MM.1S (cell line): ENCODE measurements around the gene APOB.

Experiments used
- DNase-seq: peaks from one replicate; pipeline ENCODE4 v3.0.0-alpha.2; 2015
- H2AFZ ChIP-seq: fragments of 300-600 bp; sonication (generic); 2 replicates; pipeline ENCODE4 v1.6.0; 2016; ENCODE audit warnings: antibody characterized with exemption, low read length
- H3F3A ChIP-seq: fragments of 300-600 bp; sonication (generic); 2 replicates; pipeline ENCODE4 v1.6.1; 2016; ENCODE audit warnings: mild to moderate bottlenecking, antibody characterized with exemption, low read length, moderate library complexity, mixed read lengths; ENCODE audit not compliant: insufficient read depth
- H3K27ac ChIP-seq: fragments of 300-600 bp; sonication (generic); 2 replicates; pipeline ENCODE4 v1.5.1; 2016; ENCODE audit warnings: mild to moderate bottlenecking, low read length
- H3K27me3 ChIP-seq: fragments of 300-600 bp; sonication (generic); replicated peaks from 2 replicates; pipeline ENCODE4 v1.6.0; 2016; ENCODE audit warnings: low read length; ENCODE audit not compliant: insufficient read depth
- H3K36me3 ChIP-seq: fragments of 300-600 bp; sonication (generic); replicated peaks from 2 replicates; pipeline ENCODE4 v1.6.1; 2016; ENCODE audit warnings: mild to moderate bottlenecking, low read length, mixed read lengths; ENCODE audit not compliant: insufficient read depth
- H3K4me1 ChIP-seq: fragments of 300-600 bp; sonication (generic); 2 replicates; pipeline ENCODE4 v1.6.1; 2016; ENCODE audit warnings: low read length, mixed read lengths
- H3K4me2 ChIP-seq: fragments of 300-600 bp; sonication (generic); 2 replicates; pipeline ENCODE4 v1.6.0; 2016; ENCODE audit warnings: low read depth, low read length
- H3K4me3 ChIP-seq: fragments of 300-600 bp; sonication (generic); 2 replicates; pipeline ENCODE4 v1.5.1; 2016; ENCODE audit warnings: low read length, mixed read lengths
- H3K79me2 ChIP-seq: fragments of 300-600 bp; sonication (generic); 2 replicates; pipeline ENCODE4 v1.6.1; 2016; ENCODE audit warnings: mixed run types, low read length, mixed read lengths
- H3K9ac ChIP-seq: fragments of 300-600 bp; sonication (generic); 2 replicates; pipeline ENCODE4 v1.6.1; 2016; ENCODE audit warnings: low read length, mixed read lengths
- H3K9me2 ChIP-seq: fragments of 300-600 bp; sonication (generic); replicated peaks from 2 replicates; pipeline ENCODE4 v1.6.1; 2016; ENCODE audit warnings: mild to moderate bottlenecking, low read length, mixed read lengths; ENCODE audit not compliant: insufficient read depth
- H3K9me3 ChIP-seq: fragments of 300-600 bp; sonication (generic); replicated peaks from 2 replicates; pipeline ENCODE4 v1.6.1; 2016; ENCODE audit warnings: mild to moderate bottlenecking, low read length, mixed read lengths; ENCODE audit not compliant: insufficient read depth
- H4K20me1 ChIP-seq: fragments of 300-600 bp; sonication (generic); 2 replicates; pipeline ENCODE4 v1.6.1; 2016; ENCODE audit warnings: mild to moderate bottlenecking, low read length, moderate library complexity, mixed read lengths; ENCODE audit not compliant: insufficient read depth
- EZH2 ChIP-seq: fragments of 300-600 bp; sonication (generic); optimal IDR thresholded peaks from 2 replicates; pipeline ENCODE3; 2017; ENCODE audit warnings: low read depth, mild to moderate bottlenecking, antibody characterized with exemption, low read length, mixed read lengths
- EZH2phosphoT487 ChIP-seq: fragments of 300-600 bp; sonication (generic); IDR thresholded peaks from 2 replicates; pipeline ENCODE4 v1.6.1; 2018; ENCODE audit warnings: antibody characterized with exemption, low read length
- TF ChIP-seq, protein P1 (sequence below): fragments of 300-600 bp; sonication (generic); IDR thresholded peaks from 2 replicates; pipeline ENCODE4 v1.5.1; 2016; ENCODE audit warnings: antibody characterized with exemption, low read length, mixed read lengths

Gene APOB

DNA sequence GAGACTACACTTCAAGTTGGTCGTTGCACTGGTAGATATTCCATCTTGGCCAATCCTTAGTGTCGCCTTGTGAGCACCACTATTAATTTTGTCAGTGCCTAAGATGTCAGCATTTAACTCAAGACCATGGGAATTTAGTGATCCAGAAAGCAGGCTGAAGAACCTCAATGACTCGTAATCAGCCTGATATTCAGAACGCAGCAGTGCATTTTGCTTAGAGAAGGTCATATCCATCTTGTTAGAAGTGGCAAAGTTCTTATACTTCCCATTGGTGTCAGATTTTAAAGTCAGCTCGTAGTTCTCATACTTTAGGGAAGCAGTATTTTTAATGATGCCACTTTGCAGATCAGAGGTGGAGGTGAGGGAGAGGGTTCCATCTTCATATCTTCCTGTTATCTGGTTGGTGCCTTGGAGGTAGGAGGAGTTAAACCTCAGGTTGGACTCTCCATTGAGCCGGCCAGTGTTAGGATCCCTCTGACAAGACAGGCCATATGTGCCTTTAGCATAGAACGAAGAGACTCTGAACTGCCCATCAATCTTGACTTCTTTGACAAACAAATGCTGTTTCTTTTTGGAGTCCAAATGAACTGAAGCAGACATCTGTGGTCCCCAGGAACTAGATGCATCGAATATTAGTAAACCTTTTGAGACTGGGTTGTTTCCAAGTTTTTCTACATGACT is 31.9 kb downstream of the APOB start:
- no peak overlapping the region for H3K9ac ChIP-seq
- no peak overlapping the region for H3K4me3 ChIP-seq
- no peaks in the 10 kb centered on the region for H3F3A ChIP-seq
- H3K27me3 ChIP-seq = no peaks in the 10 kb centered on the region
- no peak overlapping the region for H3K27ac ChIP-seq
- no peaks in the 10 kb centered on the region for H3K9me3 ChIP-seq
- no peaks in the 10 kb centered on the region for H4K20me1 ChIP-seq
- no peaks in the 10 kb centered on the region for H3K79me2 ChIP-seq
- H3K4me1 ChIP-seq = no peaks in the 10 kb centered on the region
- H3K36me3 ChIP-seq = no peaks in the 10 kb centered on the region
- no peak overlapping the region for H3K4me2 ChIP-seq
- no peak overlapping the region for H2AFZ ChIP-seq
- no peak for DNase-seq
- TF ChIP-seq EZH2 = no peak
- TF ChIP-seq, protein P1, sequence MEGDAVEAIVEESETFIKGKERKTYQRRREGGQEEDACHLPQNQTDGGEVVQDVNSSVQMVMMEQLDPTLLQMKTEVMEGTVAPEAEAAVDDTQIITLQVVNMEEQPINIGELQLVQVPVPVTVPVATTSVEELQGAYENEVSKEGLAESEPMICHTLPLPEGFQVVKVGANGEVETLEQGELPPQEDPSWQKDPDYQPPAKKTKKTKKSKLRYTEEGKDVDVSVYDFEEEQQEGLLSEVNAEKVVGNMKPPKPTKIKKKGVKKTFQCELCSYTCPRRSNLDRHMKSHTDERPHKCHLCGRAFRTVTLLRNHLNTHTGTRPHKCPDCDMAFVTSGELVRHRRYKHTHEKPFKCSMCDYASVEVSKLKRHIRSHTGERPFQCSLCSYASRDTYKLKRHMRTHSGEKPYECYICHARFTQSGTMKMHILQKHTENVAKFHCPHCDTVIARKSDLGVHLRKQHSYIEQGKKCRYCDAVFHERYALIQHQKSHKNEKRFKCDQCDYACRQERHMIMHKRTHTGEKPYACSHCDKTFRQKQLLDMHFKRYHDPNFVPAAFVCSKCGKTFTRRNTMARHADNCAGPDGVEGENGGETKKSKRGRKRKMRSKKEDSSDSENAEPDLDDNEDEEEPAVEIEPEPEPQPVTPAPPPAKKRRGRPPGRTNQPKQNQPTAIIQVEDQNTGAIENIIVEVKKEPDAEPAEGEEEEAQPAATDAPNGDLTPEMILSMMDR = no peak
- no peaks in the 10 kb centered on the region for H3K9me2 ChIP-seq

DNA sequence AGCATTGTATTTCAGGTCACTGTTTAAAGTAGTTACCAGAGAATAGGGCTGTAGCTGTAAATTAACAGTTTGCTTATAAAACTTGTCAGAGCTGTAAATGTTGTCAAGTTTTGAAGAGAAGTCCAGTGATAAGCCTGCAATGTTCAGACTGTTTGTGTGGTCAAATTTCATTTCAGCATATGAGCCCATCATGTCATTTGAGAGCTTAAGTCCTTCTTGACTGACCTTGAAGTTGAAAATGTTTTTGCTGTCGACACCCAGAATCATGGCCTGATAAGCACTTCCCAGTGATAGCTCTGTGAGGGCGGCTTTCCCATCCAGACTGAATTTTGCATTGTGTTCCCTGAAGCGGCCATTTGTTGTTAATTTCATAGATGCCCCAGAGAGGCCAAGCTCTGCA is 32.4 kb downstream of the APOB start:
- Histone ChIP-seq H3F3A (no peaks in the 10 kb centered on the region), H3K27ac (no peak overlapping the region), H3K9ac (no peak overlapping the region), H2AFZ (no peak overlapping the region), H4K20me1 (no peaks in the 10 kb centered on the region), H3K9me3 (no peaks in the 10 kb centered on the region), H3K4me1 (no peaks in the 10 kb centered on the region), H3K79me2 (no peaks in the 10 kb centered on the region), H3K27me3 (no peaks in the 10 kb centered on the region), H3K9me2 (no peaks in the 10 kb centered on the region), H3K4me2 (no peak overlapping the region), H3K36me3 (no peaks in the 10 kb centered on the region), H3K4me3 (no peak overlapping the region)
- DNase-seq = no peak
- TF ChIP-seq, protein P1 = no peak
- TF ChIP-seq EZH2phosphoT487 (no peak), EZH2 (no peak)

DNA sequence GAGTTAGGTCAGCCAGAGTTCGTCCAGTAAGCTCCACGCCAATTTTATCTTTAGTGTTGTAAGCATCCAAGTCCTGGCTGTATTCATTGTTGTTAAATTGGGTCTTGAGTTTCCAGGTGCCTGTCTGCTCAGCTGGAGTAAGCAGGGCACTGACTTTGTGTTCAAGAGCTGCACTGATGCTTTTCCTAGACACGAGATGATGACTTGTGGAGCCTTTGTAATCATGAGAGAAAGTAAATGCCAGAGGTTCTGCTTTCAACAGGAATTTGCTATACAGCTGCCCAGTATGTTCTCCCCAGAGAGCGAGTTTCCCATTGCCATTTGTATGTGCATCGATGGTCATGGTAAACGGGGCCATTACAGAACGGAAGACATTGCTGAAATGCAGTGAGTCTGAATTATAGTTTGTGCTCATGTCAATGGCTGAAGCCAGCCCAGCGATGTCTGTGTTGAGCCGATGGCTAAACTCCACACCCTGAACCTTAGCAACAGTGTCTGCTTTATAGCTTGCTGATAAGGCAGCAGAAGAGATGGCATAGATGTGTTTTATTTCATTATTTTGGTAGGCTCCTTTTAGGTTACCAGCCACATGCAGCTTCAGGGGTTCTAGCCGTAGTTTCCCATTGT is 32.9 kb downstream of the APOB start:
- Histone ChIP-seq H3K9me2 (no peaks in the 10 kb centered on the region), H3K9me3 (no peaks in the 10 kb centered on the region)

More for the DNA sequence above, 32.9 kb downstream of the APOB start:
- Histone ChIP-seq H3K36me3 (no peaks in the 10 kb centered on the region), H3K4me1 (no peaks in the 10 kb centered on the region), H3K79me2 (no peaks in the 10 kb centered on the region), H3F3A (no peaks in the 10 kb centered on the region), H4K20me1 (no peaks in the 10 kb centered on the region), H3K27ac (no peak overlapping the region), H3K4me3 (no peak overlapping the region), H3K4me2 (no peak overlapping the region), H3K9ac (no peak overlapping the region), H2AFZ (no peak overlapping the region), H3K27me3 (no peaks in the 10 kb centered on the region)
- TF ChIP-seq, protein P1 = no peak
- TF ChIP-seq EZH2phosphoT487 (no peak), EZH2 (no peak)
- no peak for DNase-seq
